Coronary artery (tissue), 2 donors: ENCODE measurements around the gene HS6ST3.

Experiments
- DNase-seq: peaks from one replicate; pipeline ENCODE4 v3.0.0-alpha.2; 2017; ENCODE audit warnings: low spot score
- H3K27ac ChIP-seq, 2 donors: fragments of 200-600 bp; sonication (generic); one replicate each; pipeline ENCODE4 v1.5.1; 2016 to 2019
- H3K4me3 ChIP-seq: fragments of 200-600 bp; sonication (generic); 2 replicates; pipeline ENCODE4 v1.5.1; 2016; ENCODE audit warnings: mild to moderate bottlenecking, moderate library complexity
- TF ChIP-seq, protein P1 (sequence below): fragments of 200-600 bp; sonication (generic); IDR thresholded peaks from one replicate; pipeline ENCODE4 v1.5.1; 2019; ENCODE audit warnings: antibody characterized with exemption

Gene HS6ST3

DNA sequence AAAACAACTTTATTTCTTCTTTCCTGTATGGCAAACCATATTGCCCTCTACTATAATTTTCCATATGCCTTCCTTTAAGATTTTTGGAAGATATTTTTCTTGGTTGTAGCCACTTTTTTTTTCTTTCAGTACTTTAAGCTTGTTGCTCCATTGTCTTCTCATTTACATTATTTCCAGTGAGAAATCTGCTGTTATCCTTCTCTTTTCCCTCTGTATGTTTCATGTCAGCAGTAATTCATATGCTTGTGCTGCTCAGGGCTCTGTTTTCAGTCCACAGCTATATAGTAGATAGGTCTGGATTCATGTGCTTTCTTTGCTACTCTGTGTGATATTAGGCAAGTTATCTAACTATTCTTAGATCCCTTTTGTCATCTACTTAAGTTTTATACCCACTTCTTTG is 636.7 kb downstream of the HS6ST3 start:
- TF ChIP-seq, protein P1, sequence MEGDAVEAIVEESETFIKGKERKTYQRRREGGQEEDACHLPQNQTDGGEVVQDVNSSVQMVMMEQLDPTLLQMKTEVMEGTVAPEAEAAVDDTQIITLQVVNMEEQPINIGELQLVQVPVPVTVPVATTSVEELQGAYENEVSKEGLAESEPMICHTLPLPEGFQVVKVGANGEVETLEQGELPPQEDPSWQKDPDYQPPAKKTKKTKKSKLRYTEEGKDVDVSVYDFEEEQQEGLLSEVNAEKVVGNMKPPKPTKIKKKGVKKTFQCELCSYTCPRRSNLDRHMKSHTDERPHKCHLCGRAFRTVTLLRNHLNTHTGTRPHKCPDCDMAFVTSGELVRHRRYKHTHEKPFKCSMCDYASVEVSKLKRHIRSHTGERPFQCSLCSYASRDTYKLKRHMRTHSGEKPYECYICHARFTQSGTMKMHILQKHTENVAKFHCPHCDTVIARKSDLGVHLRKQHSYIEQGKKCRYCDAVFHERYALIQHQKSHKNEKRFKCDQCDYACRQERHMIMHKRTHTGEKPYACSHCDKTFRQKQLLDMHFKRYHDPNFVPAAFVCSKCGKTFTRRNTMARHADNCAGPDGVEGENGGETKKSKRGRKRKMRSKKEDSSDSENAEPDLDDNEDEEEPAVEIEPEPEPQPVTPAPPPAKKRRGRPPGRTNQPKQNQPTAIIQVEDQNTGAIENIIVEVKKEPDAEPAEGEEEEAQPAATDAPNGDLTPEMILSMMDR: no peak
- no peak for DNase-seq
- Histone ChIP-seq H3K4me3 (no peak overlapping the region), H3K27ac (no peak overlapping the region)

DNA sequence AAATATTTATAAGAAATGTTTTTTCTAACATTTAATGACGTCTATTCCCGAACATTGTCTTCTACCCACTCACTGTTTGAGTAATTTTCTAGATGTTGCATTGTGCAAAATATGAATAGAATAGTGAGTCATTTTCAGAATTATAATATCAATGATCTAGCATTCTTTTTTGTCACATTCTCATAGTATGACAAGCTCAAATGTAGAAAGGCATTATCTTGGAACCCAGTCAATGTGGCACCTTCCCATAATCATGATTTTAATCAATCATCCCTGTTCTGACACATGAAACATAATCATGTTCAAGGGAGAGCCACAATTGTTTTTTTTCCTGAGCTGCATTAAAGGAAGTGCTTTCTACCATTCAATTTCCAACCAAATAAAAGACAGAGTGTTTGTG is 638.6 kb downstream of the HS6ST3 start:
- TF ChIP-seq, protein P1: no peak
- DNase-seq: no peak
- Histone ChIP-seq H3K27ac (no peak overlapping the region), H3K4me3 (no peak overlapping the region)

DNA sequence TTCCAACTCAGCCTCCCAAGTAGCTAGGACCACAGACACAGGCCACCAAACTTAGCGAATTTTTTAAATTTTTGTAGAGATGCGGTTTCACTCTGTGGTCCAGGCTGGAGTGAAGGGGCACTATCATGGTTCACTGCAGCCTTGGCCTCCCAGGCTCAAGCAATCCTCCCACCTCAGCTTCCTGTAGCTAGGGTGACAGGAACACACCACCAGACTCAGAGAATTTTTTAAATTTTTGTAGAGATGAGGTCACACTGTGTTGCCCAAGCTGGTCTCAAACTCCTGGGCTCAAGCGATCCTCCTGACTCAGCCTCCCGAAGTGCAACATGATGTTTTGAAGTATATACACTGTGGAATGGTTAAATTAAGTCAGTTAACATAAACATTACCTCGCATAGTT is 640.8 kb downstream of the HS6ST3 start:
- TF ChIP-seq, protein P1: no peak
- H3K4me3 ChIP-seq: no peak overlapping the region
- no peak for DNase-seq
- H3K27ac ChIP-seq: no peak overlapping the region

DNA sequence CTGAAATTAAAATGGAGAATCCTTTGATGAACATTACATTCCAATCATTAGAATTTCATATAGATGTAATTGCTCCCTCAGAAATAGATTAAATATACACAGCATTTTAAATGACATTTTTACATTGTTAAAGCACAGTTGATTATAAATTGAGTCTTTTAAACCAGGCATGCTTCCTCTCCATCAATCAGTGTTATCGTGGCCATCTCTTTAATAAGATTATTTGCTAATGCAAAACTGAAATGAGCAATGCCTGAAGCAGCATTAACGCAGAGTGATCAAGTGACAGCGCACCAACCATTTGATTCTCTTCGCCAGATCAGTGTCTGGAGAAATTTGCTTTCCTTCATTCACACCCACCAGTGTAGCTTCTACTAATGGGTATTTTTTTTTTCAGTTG is 644.6 kb downstream of the HS6ST3 start:
- H3K4me3 ChIP-seq: no peak overlapping the region
- TF ChIP-seq, protein P1: no peak
- no peak overlapping the region for H3K27ac ChIP-seq
- no peak for DNase-seq

DNA sequence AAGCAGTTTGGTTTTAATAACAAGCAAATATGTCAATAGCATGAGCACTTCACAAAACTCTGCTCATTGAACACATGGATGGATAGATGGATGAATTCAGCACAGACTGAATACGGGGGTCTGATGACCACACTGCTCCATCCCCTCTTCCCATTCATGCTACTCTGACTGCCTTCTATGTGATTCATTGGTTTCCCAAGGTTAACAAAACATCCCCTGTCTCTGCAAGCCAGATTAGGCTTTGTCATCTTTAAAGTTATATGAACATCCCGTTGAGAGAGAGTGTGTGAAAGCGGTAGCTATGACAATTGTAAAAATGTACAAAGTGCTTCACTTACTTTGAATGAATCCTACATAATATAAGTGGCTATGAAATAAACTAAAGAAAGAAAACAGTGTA is 651.9 kb downstream of the HS6ST3 start:
- DNase-seq: no peak
- no peak overlapping the region for H3K4me3 ChIP-seq
- no peak overlapping the region for H3K27ac ChIP-seq
- TF ChIP-seq, protein P1: no peak

DNA sequence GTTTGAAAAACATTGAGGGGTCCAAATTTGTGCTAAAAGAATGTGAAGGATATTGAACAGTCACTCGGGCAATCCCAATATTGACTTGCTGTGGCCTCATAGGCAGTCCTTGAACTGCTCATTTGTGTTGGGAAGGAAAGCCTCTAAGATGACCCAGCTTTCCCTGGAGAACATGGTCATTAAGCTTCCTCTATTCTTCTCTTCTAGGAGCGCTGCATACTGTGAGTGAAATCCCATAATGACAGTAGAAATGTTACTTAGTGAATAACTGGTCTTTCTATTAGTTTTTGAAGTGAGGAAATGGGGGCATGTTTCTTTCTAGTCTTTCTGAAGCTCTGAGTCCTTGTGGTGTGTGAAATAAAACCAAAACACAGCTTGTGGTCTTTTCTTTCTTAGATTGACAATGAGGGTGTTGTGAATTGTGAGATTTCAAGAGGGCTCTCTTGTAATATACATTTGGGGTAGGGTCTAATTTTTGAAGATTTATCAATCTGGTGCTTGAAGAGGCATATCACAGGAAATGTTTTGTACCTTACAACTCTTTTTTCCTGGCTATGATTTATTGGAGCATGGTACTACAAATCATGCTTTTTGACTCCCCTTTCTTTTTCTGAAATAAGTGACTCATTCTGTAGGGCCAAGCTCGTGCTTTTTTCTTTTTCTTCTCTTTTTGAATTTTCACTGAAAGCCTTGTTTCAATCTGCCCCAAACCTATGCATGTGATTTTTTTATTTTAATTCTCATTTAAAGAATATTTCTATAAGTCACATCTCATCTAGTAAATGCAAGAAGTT is 653.6 kb downstream of the HS6ST3 start:
- no peak for DNase-seq
- TF ChIP-seq, protein P1: no peak
- no peak overlapping the region for H3K27ac ChIP-seq
- H3K4me3 ChIP-seq: no peak overlapping the region
